HUES6 (cell line): ENCODE results near the gene CCDC197.

ENCODE experiments used
- H3K27ac ChIP-seq: 2 replicates; pipeline ENCODE4 v1.7.0; 2013; ENCODE audit warnings: low read depth, mild to moderate bottlenecking, low read length, inconsistent platforms
- H3K27me3 ChIP-seq: 2 replicates; pipeline ENCODE4 v1.6.1; 2013; ENCODE audit warnings: low read length; ENCODE audit not compliant: control insufficient read depth, insufficient read depth
- H3K36me3 ChIP-seq: 2 replicates; pipeline ENCODE4 v1.6.1; 2013; ENCODE audit warnings: low read length; ENCODE audit not compliant: control insufficient read depth, insufficient read depth
- H3K4me1 ChIP-seq: 2 replicates; pipeline ENCODE4 v1.6.1; 2013; ENCODE audit warnings: low read length; ENCODE audit not compliant: control insufficient read depth, insufficient read depth
- H3K4me3 ChIP-seq: 2 replicates; pipeline ENCODE4 v1.5.1; 2013; ENCODE audit warnings: low read depth, low read length
- H3K9ac ChIP-seq: one replicate; pipeline ENCODE4 v1.6.1; 2013; ENCODE audit warnings: mild to moderate bottlenecking, low read length
- H3K9me3 ChIP-seq: 2 replicates; pipeline ENCODE4 v1.6.1; 2013; ENCODE audit warnings: low read depth, low read length; ENCODE audit not compliant: control insufficient read depth, insufficient read depth

The CCDC197 gene

DNA sequence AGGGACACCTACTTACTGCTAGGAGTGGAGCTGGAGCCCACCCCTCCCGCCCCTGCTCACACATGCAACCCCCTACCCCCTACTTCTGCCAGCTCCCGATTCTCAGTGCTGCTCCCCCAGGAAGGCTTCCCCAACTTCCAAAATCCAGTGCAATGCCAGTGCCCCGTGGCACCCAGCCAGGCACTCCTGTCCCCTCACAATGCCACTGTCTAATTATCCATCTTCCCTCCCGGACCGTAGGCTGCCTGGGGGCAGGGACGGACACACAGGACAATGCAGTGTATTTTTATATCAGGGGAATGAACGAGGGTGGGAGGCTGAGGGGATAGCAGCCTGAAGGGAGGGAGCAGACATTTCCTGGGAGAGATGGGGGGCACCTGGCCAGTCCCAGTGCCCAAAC, 41.4 kb downstream of the CCDC197 start:
- Histone ChIP-seq H3K36me3 (peaks cover 3% of the 10 kb centered on the region), H3K9ac (no peak overlapping the region), H3K9me3 (peaks cover 7% of the 10 kb centered on the region), H3K4me1 (no peaks in the 10 kb centered on the region), H3K27me3 (no peaks in the 10 kb centered on the region), H3K4me3 (no peak overlapping the region), H3K27ac (no peak overlapping the region)

DNA sequence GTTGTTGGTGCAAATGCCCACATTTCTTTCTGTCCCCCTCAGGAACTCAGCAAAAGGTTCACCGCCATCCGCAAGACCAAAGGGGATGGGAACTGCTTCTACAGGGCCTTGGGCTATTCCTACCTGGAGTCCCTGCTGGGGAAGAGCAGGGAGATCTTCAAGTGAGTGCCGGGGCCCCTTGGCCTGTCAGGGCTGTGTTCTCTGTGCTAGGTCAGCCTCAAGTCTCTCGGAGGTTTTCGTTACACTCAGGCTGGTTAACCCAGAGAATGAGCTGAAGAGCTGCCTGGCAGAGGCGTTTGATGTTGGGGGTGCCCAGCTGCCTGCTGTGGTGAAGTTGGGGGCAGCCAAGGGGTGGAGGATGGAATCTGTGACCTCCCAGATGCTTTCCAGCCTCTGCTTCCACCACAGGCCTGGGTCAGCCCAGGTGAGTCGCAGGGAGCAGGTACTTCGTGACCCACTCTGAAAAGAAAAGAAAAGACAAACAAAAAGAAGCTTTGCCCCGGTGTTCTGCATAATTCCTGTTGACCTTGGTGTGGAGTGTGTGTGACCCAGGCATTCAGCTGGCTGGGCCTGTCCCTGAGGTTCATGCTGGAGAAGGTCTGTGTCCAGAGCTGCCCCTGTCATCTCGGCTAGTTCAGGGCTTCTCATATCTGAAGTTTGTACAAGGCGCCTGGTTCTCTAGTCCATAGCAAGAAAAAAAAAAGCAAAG, 42.0 kb downstream of the CCDC197 start:
- Histone ChIP-seq H3K27ac (no peak overlapping the region), H3K36me3 (peaks cover 8% of the 10 kb centered on the region), H3K9me3 (peaks cover 7% of the 10 kb centered on the region), H3K9ac (no peak overlapping the region), H3K4me3 (no peak overlapping the region), H3K27me3 (no peaks in the 10 kb centered on the region), H3K4me1 (no peaks in the 10 kb centered on the region)

DNA sequence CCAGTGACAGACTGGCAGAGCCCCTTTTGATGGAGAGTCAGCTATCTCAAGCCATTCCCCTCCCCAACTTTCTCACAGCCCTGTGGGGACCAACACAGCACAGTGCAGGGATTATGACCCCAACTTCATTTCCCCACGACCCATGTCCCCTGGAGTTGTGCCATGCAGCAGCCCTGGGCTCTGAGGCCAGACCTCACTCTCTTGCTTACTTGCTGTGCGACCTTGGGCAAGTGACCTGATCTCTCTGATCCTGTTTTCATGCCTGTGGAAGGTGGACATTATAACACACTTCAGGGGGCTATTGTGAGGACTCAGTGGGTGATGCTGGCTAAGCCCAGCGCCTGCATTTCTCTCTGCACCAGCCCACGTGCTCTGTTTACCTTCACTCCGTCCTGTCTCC, 43.1 kb downstream of the CCDC197 start:
- Histone ChIP-seq H3K27ac (no peak overlapping the region), H3K4me3 (no peak overlapping the region), H3K9ac (no peak overlapping the region), H3K9me3 (no peaks in the 10 kb centered on the region), H3K27me3 (no peaks in the 10 kb centered on the region), H3K4me1 (no peaks in the 10 kb centered on the region), H3K36me3 (peaks cover 20% of the 10 kb centered on the region)

DNA sequence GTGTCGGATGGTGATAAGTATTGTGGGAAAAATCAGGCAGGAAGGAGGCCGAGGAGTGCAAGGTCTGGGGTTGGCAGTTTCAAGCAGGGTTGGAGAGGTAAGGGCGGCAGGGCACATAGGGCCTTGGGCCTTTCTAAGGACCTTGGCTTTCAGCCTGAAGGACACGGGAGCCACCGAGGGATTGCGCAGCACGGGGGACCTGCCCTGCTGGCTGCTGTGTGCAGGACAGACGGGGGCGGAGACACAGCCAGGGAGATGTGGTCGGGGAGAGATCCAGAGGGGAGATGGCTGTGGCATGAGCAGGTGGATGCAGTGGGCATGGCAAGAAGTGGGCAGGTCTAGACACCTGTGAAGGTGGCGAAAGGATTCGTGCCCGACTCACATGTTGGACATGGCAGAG, 43.7 kb downstream of the CCDC197 start:
- H3K27ac ChIP-seq, result no peak overlapping the region
- H3K27me3 ChIP-seq, result no peaks in the 10 kb centered on the region
- no peaks in the 10 kb centered on the region for H3K4me1 ChIP-seq
- peaks cover 25% of the 10 kb centered on the region for H3K36me3 ChIP-seq
- H3K9ac ChIP-seq, result no peak overlapping the region
- no peak overlapping the region for H3K4me3 ChIP-seq
- no peaks in the 10 kb centered on the region for H3K9me3 ChIP-seq

DNA sequence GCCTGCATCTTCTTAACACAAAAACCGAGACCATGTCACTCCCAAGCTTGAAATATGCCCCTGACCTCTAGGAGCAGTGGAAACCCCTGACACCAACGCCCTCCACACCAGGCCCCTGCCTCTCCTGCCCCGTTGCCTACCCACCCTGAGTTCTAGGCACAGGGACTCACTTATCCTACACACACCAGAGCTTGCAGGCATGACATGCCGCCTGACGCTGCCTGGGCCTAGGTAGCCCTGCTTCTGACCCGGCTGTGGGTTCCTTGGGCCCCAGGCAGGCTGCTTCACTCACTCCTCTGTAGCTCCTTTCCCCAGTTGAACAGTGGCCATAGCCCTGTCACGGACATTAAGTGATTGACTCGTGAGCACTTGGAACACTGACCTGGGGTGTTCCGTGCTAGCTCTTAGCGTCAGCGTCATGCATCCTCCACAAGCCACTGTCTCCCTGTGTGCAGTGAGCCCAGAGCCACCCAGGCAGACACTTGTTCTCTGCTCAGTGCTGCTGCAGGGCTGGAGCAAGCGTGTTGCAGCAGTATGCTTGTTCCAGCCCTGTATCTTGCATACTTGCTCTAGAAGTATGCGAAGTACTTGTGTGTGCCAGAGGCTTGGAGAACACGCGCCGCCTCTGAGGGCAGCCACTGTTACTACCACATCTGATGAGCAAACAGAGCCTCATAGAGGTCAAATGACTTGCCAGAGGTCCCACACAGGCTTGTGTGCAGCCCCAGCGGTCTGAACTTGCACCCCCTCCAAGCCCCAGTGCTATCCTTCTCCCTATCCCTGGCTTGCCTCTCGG, 44.6 kb downstream of the CCDC197 start:
- Histone ChIP-seq H3K27ac (no peak overlapping the region), H3K27me3 (no peaks in the 10 kb centered on the region), H3K9me3 (no peaks in the 10 kb centered on the region), H3K36me3 (peaks cover 33% of the 10 kb centered on the region), H3K9ac (no peak overlapping the region), H3K4me1 (no peaks in the 10 kb centered on the region), H3K4me3 (no peak overlapping the region)

DNA sequence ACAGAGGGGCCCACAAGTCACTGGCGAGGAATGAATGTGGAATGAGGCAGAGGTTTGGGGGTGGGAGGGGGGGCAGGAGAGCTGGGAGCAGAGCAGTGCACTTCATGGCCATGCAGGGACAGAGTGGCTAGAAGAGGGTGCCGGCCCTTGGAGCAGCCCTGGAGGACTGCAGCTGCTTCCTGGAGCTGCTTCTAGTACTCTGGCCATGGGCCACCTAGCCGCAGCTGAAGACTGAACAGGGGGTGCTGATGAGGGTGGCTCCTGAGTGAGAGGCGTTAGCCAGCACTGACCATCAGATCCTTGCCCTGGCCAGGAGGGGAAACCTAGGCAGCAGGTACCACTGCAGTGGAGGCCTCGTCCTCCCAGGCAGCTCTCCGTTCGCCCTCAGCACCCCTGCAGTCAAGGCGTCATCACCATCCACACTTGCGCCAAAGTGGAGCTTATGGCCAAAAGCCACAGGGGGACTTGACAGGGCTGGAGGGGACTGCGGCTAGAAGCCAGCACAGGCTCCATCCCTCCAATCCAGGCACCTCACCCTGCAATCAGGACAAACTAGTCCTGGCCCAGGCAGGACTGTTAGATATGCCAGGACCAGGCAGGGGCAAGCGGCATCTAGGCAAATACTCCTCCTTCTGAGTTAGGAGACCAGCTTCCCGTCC, 45.5 kb downstream of the CCDC197 start:
- peak overlapping the region; percentile 12 for H3K9ac ChIP-seq
- no peak overlapping the region for H3K4me3 ChIP-seq
- no peaks in the 10 kb centered on the region for H3K27me3 ChIP-seq
- H3K27ac ChIP-seq, result no peak overlapping the region
- H3K36me3 ChIP-seq, result peaks cover 41% of the 10 kb centered on the region
- H3K9me3 ChIP-seq, result no peaks in the 10 kb centered on the region
- no peaks in the 10 kb centered on the region for H3K4me1 ChIP-seq

DNA sequence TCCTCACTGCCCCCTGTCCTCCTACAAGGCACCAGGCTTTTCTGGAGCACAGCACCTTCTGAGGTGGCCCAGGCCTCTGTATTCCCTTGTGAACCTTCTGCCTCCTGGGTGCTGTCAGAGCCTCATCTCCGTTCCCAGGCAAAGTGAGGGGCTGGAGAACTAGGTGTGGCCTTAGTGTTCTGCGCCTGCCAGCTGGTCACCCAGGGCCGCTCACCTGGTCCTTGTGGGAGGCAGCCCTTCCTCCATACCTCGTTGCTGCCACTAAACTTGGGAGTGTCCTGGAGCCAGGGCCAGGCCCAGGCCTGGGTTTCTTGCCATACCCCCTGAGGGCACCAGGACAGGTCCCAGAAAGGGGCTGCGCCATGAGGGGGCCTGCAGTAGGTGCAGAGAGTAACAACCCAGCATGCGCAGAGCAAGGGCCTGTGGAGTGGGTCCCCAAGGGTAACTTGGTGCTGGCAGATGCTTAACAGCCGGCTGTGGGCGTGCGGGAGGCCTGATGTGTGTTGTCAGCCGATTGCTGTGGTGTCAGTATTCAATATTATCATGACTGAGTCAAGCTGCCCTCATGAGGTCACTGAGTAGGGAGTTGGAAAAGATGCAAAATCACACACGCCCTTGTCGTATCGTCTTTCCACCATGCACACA, 46.1 kb downstream of the CCDC197 start:
- H3K4me3 ChIP-seq, result no peak overlapping the region
- H3K27ac ChIP-seq, result no peak overlapping the region
- no peaks in the 10 kb centered on the region for H3K9me3 ChIP-seq
- peaks cover 48% of the 10 kb centered on the region for H3K36me3 ChIP-seq
- H3K9ac ChIP-seq, result peak overlapping the region; percentile 12
- no peaks in the 10 kb centered on the region for H3K4me1 ChIP-seq
- no peaks in the 10 kb centered on the region for H3K27me3 ChIP-seq

DNA sequence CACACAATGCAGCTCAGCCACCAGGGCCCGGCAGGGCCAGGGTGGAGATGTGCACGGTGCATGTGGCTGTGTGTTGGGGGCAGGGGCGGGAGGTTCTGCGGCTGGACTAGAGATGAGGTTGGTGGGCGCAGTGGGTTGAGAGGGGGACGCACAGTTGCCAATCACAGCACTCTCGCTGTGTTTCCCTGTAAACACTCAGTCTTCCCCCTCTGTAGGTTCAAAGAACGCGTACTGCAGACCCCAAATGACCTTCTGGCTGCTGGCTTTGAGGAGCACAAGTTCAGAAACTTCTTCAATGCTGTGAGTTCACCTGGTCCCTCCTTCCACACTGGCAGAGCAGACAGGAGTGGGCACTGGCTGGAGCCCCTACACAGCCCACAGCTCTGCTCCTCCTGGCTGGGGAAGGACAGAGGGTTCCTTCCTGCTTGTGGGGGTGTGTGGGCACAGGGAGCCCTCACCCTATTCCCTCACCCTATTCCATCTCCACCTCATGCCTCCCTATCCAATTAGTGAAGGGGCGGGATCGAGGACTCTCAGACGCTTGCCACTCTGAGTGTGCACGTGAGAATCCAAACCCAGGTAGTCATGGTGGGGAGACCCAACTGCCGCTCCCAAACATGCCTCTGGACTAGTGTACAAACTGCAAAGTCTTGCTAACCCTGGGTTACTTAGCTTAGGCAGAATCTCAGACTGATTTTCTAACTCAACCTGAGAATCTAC, 46.8 kb downstream of the CCDC197 start:
- Histone ChIP-seq H3K9ac (no peak overlapping the region), H3K36me3 (peaks cover 55% of the 10 kb centered on the region), H3K27ac (no peak overlapping the region), H3K4me3 (no peak overlapping the region), H3K4me1 (no peaks in the 10 kb centered on the region), H3K27me3 (no peaks in the 10 kb centered on the region), H3K9me3 (no peaks in the 10 kb centered on the region)

DNA sequence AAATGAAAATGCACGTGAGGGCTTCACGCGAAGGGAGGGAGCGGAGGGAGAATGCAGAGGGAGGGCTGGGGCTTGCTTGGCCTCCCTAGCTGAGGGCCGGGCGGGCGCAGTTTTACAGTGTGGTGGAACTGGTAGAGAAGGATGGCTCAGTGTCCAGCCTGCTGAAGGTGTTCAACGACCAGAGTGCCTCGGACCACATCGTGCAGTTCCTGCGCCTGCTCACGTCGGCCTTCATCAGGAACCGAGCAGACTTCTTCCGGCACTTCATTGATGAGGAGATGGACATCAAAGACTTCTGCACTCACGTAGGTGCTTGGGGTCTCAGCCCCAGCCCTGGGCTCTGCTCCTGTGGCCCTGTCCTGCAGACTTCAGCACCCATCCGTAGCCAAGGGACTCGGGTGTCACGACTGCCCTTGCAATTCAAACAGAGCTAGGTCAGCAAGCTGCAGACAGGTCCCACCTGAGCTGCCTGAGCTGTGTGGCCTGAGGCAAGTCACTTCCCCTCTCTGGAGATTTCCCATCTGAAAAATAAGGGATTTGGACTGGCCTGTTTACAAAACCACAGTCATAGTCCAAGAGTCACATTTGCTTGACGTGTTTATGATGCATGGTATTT, 47.5 kb downstream of the CCDC197 start:
- Histone ChIP-seq H3K9me3 (no peaks in the 10 kb centered on the region), H3K27ac (no peak overlapping the region), H3K4me3 (no peak overlapping the region), H3K27me3 (no peaks in the 10 kb centered on the region), H3K4me1 (no peaks in the 10 kb centered on the region), H3K36me3 (peaks cover 61% of the 10 kb centered on the region), H3K9ac (no peak overlapping the region)

DNA sequence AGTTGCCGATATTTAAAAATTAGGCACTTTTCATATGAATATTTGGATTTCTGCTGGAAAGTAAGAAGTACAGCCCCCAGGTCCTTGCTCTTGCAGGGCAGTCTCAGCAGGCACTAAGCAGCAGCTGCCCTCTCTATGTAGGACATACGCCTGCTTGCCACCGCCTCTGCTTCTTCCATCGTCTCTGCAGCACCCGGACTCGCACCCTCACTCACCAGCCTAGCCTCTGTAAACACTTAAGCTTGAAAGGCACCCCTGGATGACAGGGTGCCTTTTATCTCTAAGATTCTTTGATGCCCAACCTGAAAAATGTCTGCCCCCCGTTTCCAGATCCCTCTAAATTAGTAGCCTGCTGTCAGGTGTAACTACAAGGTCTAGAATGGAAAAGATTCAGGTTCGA, 48.0 kb downstream of the CCDC197 start:
- Histone ChIP-seq H3K36me3 (peaks cover 67% of the 10 kb centered on the region), H3K4me1 (no peaks in the 10 kb centered on the region), H3K27me3 (no peaks in the 10 kb centered on the region), H3K4me3 (no peak overlapping the region), H3K9me3 (no peaks in the 10 kb centered on the region), H3K27ac (no peak overlapping the region), H3K9ac (no peak overlapping the region)
